GM21528 (cell line): ENCODE data around the gene FNDC3B.

Experiments
- ATAC-seq: cut with Tn5 transposase; IDR thresholded peaks from one replicate; pipeline ENCODE4 v1.9.1; 2021; ENCODE audit warnings: mild to moderate bottlenecking, moderate library complexity; ENCODE audit not compliant: unreplicated experiment, low FRiP score

Gene FNDC3B

DNA sequence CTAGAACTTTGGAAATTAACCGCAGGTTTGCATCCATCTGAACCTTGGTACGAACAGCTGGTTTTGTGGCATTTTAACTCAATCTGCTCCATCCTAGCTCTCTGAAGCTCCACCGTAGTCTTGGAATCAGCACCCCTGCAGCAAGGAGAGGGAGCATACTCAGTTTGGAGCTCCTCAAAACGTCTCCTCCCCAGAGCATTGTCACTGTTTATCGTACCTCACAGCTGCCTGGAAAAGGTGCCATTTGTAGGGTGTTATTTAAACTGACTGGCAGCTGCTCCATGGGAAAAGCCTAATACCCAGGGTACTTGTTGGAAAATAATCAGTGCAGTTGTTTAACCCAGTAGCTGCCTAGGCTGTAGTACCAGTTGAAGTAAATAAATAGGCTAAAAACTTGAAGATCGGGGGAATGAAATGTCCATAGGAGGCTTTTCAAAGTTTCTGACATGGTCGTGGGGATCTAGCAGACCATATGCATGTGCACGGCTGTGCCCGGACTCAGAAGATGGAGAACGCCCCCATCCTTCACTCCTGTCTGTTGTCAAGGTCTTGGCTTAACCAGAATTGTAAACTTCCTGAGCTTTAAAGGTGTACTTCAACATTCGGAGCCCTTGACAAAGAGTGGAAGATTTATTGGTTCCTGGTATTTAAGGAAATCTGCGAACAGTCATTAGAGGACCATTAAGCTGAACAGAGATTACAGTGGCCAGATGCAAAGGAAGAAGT, 365.0 kb downstream of the FNDC3B start:
- ATAC-seq = no peak

DNA sequence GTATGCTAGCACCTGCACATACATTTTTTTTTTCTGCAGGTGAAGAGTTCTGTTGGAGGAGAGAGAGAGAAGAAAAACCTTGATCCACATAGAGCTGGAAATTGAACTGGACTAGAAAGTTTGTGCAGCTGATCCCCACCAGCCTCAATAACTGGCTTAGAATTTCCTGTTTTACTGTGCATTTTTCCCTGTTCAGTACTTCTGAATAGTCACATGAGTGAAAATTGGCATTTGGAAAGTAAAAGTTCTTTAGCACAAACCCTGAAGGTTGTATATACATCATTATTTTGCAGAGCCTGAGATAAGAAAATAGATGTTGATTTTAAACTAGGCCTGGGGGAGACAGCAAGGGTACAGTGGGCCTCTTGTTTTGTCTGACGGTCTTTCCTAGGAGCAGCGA, 366.5 kb downstream of the FNDC3B start:
- ATAC-seq = no peak

DNA sequence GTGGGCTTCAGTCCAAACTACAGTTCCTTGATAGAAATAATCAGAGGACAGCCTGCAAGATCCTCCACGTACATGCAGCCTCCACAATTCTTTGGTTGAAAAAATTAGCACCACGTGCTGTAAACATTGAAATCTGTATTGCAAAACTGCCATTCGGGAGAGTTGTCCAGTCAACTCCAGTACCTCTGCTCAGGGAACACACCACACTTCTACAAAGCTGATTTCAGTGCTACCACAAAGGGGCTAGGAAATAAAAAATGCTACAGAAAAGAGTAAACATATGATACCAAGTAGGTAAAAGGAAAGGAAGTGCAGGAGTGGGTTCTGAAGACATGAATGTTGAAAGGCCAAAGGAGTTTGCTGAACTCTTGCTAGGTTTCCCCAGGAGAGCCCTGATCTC, 368.5 kb downstream of the FNDC3B start:
- no peak for ATAC-seq

GRCh38 chr3:172410702-172411477, 371.5 kb downstream of the FNDC3B start:
- ATAC-seq = no peak

GRCh38 chr3:172411478-172411947, 372.1 kb downstream of the FNDC3B start:
- ATAC-seq = no peak

DNA sequence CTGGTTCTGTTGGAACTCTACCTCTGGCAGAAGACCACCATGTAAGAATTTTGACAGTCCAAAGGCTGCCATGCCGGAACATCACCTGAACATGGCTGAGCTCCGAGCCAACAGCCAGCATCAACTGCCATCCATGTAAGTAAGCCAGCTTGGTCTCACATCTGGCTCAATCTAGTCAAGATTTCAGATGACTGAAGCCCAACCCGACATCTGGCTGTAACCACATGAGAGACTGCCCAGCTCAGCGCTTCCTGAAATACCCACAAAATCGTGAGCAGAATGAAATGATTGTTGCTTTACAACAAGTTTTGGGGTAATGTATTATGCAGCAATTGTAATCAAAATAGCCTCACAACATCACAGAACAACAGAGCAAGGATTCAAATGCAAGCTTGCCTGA, 375.9 kb downstream of the FNDC3B start:
- ATAC-seq = no peak

- ATAC-seq = no peak
Observed at GRCh38 chr3:172437713-172438112, 398.3 kb downstream of the FNDC3B start.

DNA sequence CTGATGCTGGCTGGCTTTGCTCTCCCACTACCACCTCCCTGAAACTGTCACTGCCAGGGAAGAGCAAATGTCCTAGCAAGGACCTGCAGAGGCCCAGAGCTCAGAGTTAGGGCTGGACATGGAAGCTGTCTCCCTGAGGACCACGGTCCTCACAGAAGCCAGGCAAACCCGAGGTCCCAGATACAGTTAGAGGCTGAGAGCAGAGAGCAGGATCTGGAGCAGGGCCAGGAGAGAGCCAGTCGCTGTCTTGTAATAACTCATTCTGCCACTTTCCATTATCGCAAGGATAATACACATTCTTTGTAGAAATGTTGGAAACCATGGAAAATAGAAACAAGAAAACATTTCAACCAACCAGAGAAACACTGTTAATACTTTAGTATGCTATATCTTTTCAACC, 398.8 kb downstream of the FNDC3B start:
- no peak for ATAC-seq

GRCh38 chr3:172441581-172441980, 402.2 kb downstream of the FNDC3B start:
- ATAC-seq = no peak

- no peak for ATAC-seq
Observed at GRCh38 chr3:172442606-172443005, 403.2 kb downstream of the FNDC3B start.

- ATAC-seq = no peak
Observed at GRCh38 chr3:172444821-172445220, 405.4 kb downstream of the FNDC3B start.

DNA sequence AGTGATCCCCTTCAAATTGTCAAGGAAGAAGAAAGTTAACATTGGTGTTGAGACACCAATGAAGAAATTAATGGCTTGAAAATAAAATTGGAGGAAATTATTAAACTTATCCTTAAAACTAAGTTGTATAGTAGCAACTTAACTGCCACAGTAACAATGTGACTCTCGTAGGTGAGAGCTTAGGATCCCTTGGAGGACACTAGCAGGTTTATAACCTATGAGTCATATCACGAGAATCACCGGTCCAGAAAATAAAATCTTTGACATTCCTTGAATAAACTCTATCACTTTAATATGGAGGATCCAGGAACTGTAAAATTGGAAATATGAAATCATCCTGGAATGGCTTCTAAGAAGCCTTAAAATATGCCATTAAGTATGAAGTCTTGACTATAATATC, 406.8 kb downstream of the FNDC3B start:
- ATAC-seq = no peak

GRCh38 chr3:172447611-172448579, 408.5 kb downstream of the FNDC3B start, which contains the start of gene GHSR:
Gene GHSR, minus strand, starts transcription at chr3:172448456. Its CDS starts 43 bp downstream, at chr3:172448413.
- no peak for ATAC-seq

GRCh38 chr3:172448661-172449465, 409.5 kb downstream of the FNDC3B start:
- no peak for ATAC-seq

- no peak for ATAC-seq
Observed at GRCh38 chr3:172449466-172450149, 410.2 kb downstream of the FNDC3B start.
